Liver (tissue), 9 donors: ENCODE measurements around the gene HMHB1. TPM values are rescaled to one million over a fixed set of nuclear protein-coding genes. Genes with fewer than 3 reads are reported as not detected.

Source experiments
- DNase-seq: peaks from one replicate; pipeline ENCODE4 v3.0.0-alpha.2; 2017; ENCODE audit warnings: low spot score
- H3K27ac ChIP-seq, 2 donors: one replicate each; pipeline ENCODE4 v1.7.0; 2013; ENCODE audit warnings: inconsistent platforms in 2 of 2, low read length in 2 of 2, control low read depth in 1 of 2, low read depth in 1 of 2, mild to moderate bottlenecking in 1 of 2
- H3K27me3 ChIP-seq, 4 donors: one replicate each; pipeline versions ENCODE4 v1.6.1 to v1.7.0; 2013; ENCODE audit warnings: low read length in 3 of 4, inconsistent platforms in 1 of 4, mild to moderate bottlenecking in 1 of 4, moderate library complexity in 1 of 4; ENCODE audit not compliant: control insufficient read depth in 4 of 4, insufficient read depth in 4 of 4
- H3K36me3 ChIP-seq, 4 donors: one replicate each; pipeline versions ENCODE4 v1.6.1 to v1.7.0; 2013; ENCODE audit warnings: low read length in 3 of 4, mild to moderate bottlenecking in 3 of 4, low read depth in 1 of 4, moderate library complexity in 1 of 4; ENCODE audit not compliant: control insufficient read depth in 4 of 4, insufficient read depth in 3 of 4
- H3K4me1 ChIP-seq, 4 donors: one replicate each; pipeline versions ENCODE4 v1.6.1 to v1.7.0; 2013; ENCODE audit warnings: low read length in 3 of 4, mild to moderate bottlenecking in 3 of 4, moderate library complexity in 1 of 4; ENCODE audit not compliant: control insufficient read depth in 4 of 4, insufficient read depth in 4 of 4
- H3K4me3 ChIP-seq, 3 donors: one replicate each; pipeline versions ENCODE4 v1.6.1 to v1.7.0; 2013; ENCODE audit warnings: low read length in 3 of 3, control low read depth in 1 of 3, low read depth in 1 of 3, mild to moderate bottlenecking in 1 of 3
- H3K9ac ChIP-seq, 2 donors: one replicate each; pipeline ENCODE4 v1.7.0; 2013; ENCODE audit warnings: low read length in 2 of 2, mild to moderate bottlenecking in 2 of 2, moderate library complexity in 2 of 2, control low read depth in 1 of 2, low read depth in 1 of 2
- H3K9me3 ChIP-seq, 4 donors: one replicate each; pipeline versions ENCODE4 v1.6.1 to v1.7.0; 2013; ENCODE audit warnings: low read length in 3 of 4; ENCODE audit not compliant: control insufficient read depth in 4 of 4
- CTCF ChIP-seq: fragments of 150-350 bp; IDR thresholded peaks from 2 replicates; pipeline ENCODE4 v1.5.1; 2017; ENCODE audit warnings: improper control_type of control experiment, low read depth, low read length; ENCODE audit not compliant: missing input control
- EGR1 ChIP-seq, 2 donors: IDR thresholded peaks; 2 replicates each; pipeline ENCODE4 v1.6.1; 2016 to 2018; ENCODE audit warnings: antibody characterized with exemption in 2 of 2, low read depth in 2 of 2
- FOXA1 ChIP-seq: IDR thresholded peaks from 2 replicates; pipeline ENCODE4 v1.6.1; 2016; ENCODE audit warnings: antibody characterized with exemption
- FOXA2 ChIP-seq: IDR thresholded peaks from 2 replicates; pipeline ENCODE4 v1.6.1; 2016; ENCODE audit warnings: antibody characterized with exemption
- GABPA ChIP-seq, 2 donors: IDR thresholded peaks in 1 of 2; conservative IDR thresholded peaks in 1 of 2; 2 replicates each; pipeline ENCODE4 v1.6.1; 2016; ENCODE audit warnings: antibody characterized with exemption in 2 of 2, mild to moderate bottlenecking in 1 of 2, moderate library complexity in 1 of 2
- HNF4A ChIP-seq, 2 donors: conservative IDR thresholded peaks; 2 replicates each; pipeline ENCODE4 v1.6.1; 2016; ENCODE audit warnings: antibody characterized with exemption in 2 of 2, mild to moderate bottlenecking in 2 of 2
- JUND ChIP-seq, 2 donors: IDR thresholded peaks; 2 replicates each; pipeline ENCODE4 v1.6.1; 2016; ENCODE audit warnings: antibody characterized with exemption in 2 of 2
- MAX ChIP-seq: IDR thresholded peaks from 2 replicates; pipeline ENCODE4 v1.6.1; 2016; ENCODE audit warnings: antibody characterized with exemption
- NR2F2 ChIP-seq: IDR thresholded peaks from 2 replicates; pipeline ENCODE4 v1.6.1; 2016; ENCODE audit warnings: antibody characterized with exemption
- RAD21 ChIP-seq, 2 donors: IDR thresholded peaks; 2 replicates each; pipeline ENCODE4 v1.6.1; 2016; ENCODE audit warnings: antibody characterized with exemption in 2 of 2, mild to moderate bottlenecking in 2 of 2
- REST ChIP-seq: IDR thresholded peaks from 2 replicates; pipeline ENCODE4 v1.6.1; 2016; ENCODE audit warnings: antibody characterized with exemption, mild to moderate bottlenecking
- RXRA ChIP-seq, 2 donors: IDR thresholded peaks; 2 replicates each; pipeline ENCODE4 v1.6.1; 2017 to 2018; ENCODE audit warnings: antibody characterized with exemption in 2 of 2, mild to moderate bottlenecking in 1 of 2
- SP1 ChIP-seq: IDR thresholded peaks from 2 replicates; pipeline ENCODE4 v1.6.1; 2018; ENCODE audit warnings: antibody characterized with exemption, mild to moderate bottlenecking
- TAF1 ChIP-seq: conservative IDR thresholded peaks from 2 replicates; pipeline ENCODE4 v1.6.1; 2016; ENCODE audit warnings: antibody characterized with exemption, mild to moderate bottlenecking
- YY1 ChIP-seq: IDR thresholded peaks from 2 replicates; pipeline ENCODE4 v1.6.1; 2016; ENCODE audit warnings: antibody characterized with exemption, mild to moderate bottlenecking
- ZBTB33 ChIP-seq: IDR thresholded peaks from 2 replicates; pipeline ENCODE4 v1.6.1; 2016; ENCODE audit warnings: antibody characterized with exemption
- WGBS: extraction: QIAGEN DNeasy Blood & Tissue Kit; methylation state at CpG from one replicate; pipeline ENCODE4 v1.1.7; 2013; 5-methylcytosine and 5-hydroxymethylcytosine counted together
- polyA plus RNA-seq, 2 donors: library from polyadenylated mRNA; stranded (reverse) in 1 of 2; unstranded in 1 of 2; fragments of 200-250 nt in 1 of 2; fragments of >200 nt in 1 of 2; fragmentation: Nextera tagmentation in 1 of 2; extraction: Ambion mirVana in 1 of 2; gene quantifications; one replicate each; pipeline versions ENCODE4 v1.2.1 to v1.2.3, GENCODE V29; 2013 to 2015
- total RNA-seq, 2 donors: library from RNA; depleted of rRNA; stranded (reverse); fragments of >200 nt; gene quantifications; one replicate each; pipeline ENCODE4 v1.2.3, GENCODE V29; 2014
- donor health status: healthy.
- donor health status: healthy.
- donor health status: healthy.
- donor health status: healthy.
- donor health status: healthy.

The HMHB1 gene
- total and polyA plus RNA-seq, 4 donors = not detected

- H3K4me3 ChIP-seq = no peak overlapping the region
- no peak overlapping the region for H3K27ac ChIP-seq
- H3K9ac ChIP-seq = no peak overlapping the region
- H3K36me3 ChIP-seq = no peaks in the 10 kb centered on the region
- no peak for DNase-seq
- H3K4me1 ChIP-seq = no peaks in the 10 kb centered on the region
- H3K27me3 ChIP-seq = peaks cover 0 to 2% (median 0%) of the 10 kb centered on the region in 4 donors
- TF ChIP-seq FOXA1 = no peak
- TF ChIP-seq RAD21 (IDR thresholded peaks at IDR 0.05) = no peak
- no peak for TF ChIP-seq SP1
- TF ChIP-seq JUND (IDR thresholded peaks at IDR 0.05) = no peak
- TF ChIP-seq TAF1 = no peak
- TF ChIP-seq HNF4A (conservative IDR thresholded peaks at IDR 0.05) = no peak
- TF ChIP-seq REST = no peak
- no peak for TF ChIP-seq FOXA2
- TF ChIP-seq RXRA (IDR thresholded peaks at IDR 0.05) = no peak
- TF ChIP-seq GABPA (IDR thresholded peaks at IDR 0.05 in 1 of 2, conservative IDR thresholded peaks at IDR 0.05 in 1 of 2) = no peak
- no peak for TF ChIP-seq ZBTB33
- no peak for TF ChIP-seq MAX
- no peak for TF ChIP-seq NR2F2
- H3K9me3 ChIP-seq = no peaks in the 10 kb centered on the region
These were observed 29.5 kb downstream of the HMHB1 start for GRCh38 chr5:143841446-143841845.

- no peaks in the 10 kb centered on the region for H3K36me3 ChIP-seq
- peaks cover 0 to 2% (median 0%) of the 10 kb centered on the region in 4 donors for H3K27me3 ChIP-seq
- H3K4me3 ChIP-seq = no peak overlapping the region
- no peak for DNase-seq
- H3K9me3 ChIP-seq = no peaks in the 10 kb centered on the region
- H3K9ac ChIP-seq = no peak overlapping the region
- TF ChIP-seq EGR1 (IDR thresholded peaks at IDR 0.05; ENCODE audit: low read depth in 2 of 2) (no peak), CTCF (no peak), ZBTB33 (no peak), RXRA (IDR thresholded peaks at IDR 0.05) (no peak), FOXA2 (no peak), TAF1 (no peak), YY1 (no peak), RAD21 (IDR thresholded peaks at IDR 0.05) (no peak), NR2F2 (no peak), SP1 (no peak), JUND (IDR thresholded peaks at IDR 0.05) (no peak), HNF4A (conservative IDR thresholded peaks at IDR 0.05) (no peak), REST (no peak)
- WGBS = 96% methylated on average over 2 of the region's 2 CpGs
- H3K4me1 ChIP-seq = no peaks in the 10 kb centered on the region
- no peak overlapping the region for H3K27ac ChIP-seq
These were observed 31.0 kb downstream of the HMHB1 start for GRCh38 chr5:143842920-143843319.
